Measurements from ENCODE around the gene HP. TPM values are rescaled to one million over a fixed set of nuclear protein-coding genes. Genes with fewer than 3 reads are reported as not detected.

Gene HP
- total and polyA plus RNA-seq, 4 donors = 3.5 to 83.0 (median 27.0) TPM

DNA sequence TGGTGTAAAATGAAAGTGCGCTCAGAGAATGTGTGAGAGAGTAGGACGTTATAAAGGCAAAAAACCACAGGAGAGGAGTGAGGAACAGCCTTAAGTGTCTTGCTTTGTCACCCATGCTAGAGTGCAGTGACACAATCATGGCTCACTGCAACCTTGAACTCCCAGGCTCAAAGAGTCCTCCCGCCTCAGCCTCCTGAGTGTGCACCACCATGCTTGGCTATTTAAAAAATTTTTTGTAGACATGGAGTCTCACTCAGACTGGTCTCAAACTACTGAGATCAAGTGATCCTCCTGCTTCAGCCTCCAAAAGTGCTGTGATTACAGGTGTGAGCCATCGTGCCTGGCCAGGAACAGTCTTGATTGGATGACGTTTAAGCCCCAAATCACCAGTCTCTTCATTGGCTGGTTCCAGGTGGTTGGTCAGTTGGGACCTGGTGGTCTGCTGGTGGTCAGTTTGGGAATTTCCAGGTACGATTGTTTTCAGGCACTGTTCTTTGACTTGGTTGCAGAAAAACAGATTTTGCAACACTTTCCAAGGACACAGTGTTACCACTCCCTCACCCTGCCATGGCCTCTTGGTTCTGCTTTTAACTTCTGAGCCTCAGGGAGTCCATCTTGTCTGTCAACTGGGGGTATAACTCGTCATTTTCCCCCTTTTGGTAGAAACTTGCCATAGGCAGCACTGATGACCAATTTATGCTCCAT, 24.6 kb upstream of the HP start:
- Histone ChIP-seq H3K9me3 (ENCODE audit: control insufficient read depth, low read length) (no peaks in the 10 kb centered on the region), H3K36me3 (ENCODE audit: control insufficient read depth in 1 of 2, insufficient read depth in 2 of 2, low read length in 1 of 2) (peaks cover 0 to 1% of the 10 kb centered on the region in 2 donors), H3K27ac (ENCODE audit: low read depth in 1 of 2, low read length in 2 of 2) (no peak overlapping the region), H3K4me1 (ENCODE audit: control insufficient read depth in 1 of 2, insufficient read depth in 2 of 2, low read length in 2 of 2) (no peaks in the 10 kb centered on the region), H3K4me3 (ENCODE audit: low read length in 2 of 2) (no peak overlapping the region), H3K27me3 (ENCODE audit: control insufficient read depth in 1 of 2, insufficient read depth in 2 of 2, low read length in 1 of 2) (no peaks in the 10 kb centered on the region)
- ATAC-seq (ENCODE audit: low FRiP score) (no peak), DNase-seq (no peak)
- 87 to 88% methylated on average over 7 of the region's 7 CpGs for WGBS, 2 donors
- intact Hi-C loops (cut with DNase I) = no loop called here

DNA sequence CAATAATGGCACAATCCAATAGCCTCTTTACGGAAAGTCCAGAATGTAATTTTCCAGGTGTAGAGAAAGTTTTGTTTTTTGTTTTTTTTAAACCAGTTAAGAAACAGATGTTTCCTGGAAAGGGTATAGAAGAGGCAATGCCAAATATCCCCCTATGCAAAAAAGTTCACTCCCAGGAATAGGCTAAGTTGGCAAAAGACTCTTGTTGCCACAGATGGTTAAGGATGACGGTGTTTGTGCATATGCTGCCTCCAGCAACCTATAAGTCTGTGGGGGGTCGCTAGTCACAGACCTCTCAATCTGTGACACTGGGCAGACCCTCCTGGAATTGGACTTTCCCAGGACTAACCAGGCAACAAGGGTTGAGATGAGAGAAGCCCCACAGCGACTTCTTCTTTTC, 20.9 kb upstream of the HP start:
- intact Hi-C loops (cut with DNase I) = no loop called here
- H3K4me3 ChIP-seq (ENCODE audit: low read length in 2 of 2) = no peak overlapping the region
- H3K27me3 ChIP-seq (ENCODE audit: control insufficient read depth in 1 of 2, insufficient read depth in 2 of 2, low read length in 1 of 2) = no peaks in the 10 kb centered on the region
- H3K27ac ChIP-seq (ENCODE audit: low read depth in 1 of 2, low read length in 2 of 2) = no peak overlapping the region
- H3K9me3 ChIP-seq (ENCODE audit: control insufficient read depth, low read length) = no peaks in the 10 kb centered on the region
- H3K4me1 ChIP-seq (ENCODE audit: control insufficient read depth in 1 of 2, insufficient read depth in 2 of 2, low read length in 2 of 2) = no peaks in the 10 kb centered on the region
- 74 to 85% methylated on average over 4 of the region's 4 CpGs for WGBS, 2 donors
- DNase-seq = no peak
- ATAC-seq (ENCODE audit: low FRiP score) = no peak
- H3K36me3 ChIP-seq (ENCODE audit: control insufficient read depth in 1 of 2, insufficient read depth in 2 of 2, low read length in 1 of 2) = peaks cover 0 to 1% of the 10 kb centered on the region in 2 donors

DNA sequence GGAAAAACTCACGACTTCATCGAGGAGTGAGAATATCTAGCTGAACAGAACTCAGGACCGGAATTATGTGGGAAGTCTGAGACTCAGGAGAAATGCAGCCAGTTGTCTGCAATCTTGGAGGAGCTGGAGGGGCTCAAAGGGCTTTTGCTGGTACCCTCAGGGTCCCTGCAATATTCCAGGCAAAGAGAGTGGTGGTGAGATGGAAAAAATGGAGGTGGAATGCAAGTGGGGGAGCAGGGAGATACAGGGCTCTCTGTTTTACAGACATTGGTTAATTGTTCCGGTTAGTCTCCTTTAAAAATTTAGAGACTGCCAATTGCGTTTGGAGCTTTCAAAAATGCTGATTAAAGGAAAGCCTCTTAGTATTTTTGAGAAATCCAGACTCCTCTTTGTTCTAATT, 18.2 kb upstream of the HP start:
- Histone ChIP-seq H3K27me3 (ENCODE audit: control insufficient read depth in 1 of 2, insufficient read depth in 2 of 2, low read length in 1 of 2) (no peaks in the 10 kb centered on the region), H3K9me3 (ENCODE audit: control insufficient read depth, low read length) (no peaks in the 10 kb centered on the region), H3K4me1 (ENCODE audit: control insufficient read depth in 1 of 2, insufficient read depth in 2 of 2, low read length in 2 of 2) (no peaks in the 10 kb centered on the region), H3K4me3 (ENCODE audit: low read length in 2 of 2) (no peak overlapping the region), H3K27ac (ENCODE audit: low read depth in 1 of 2, low read length in 2 of 2) (no peak overlapping the region), H3K36me3 (ENCODE audit: control insufficient read depth in 1 of 2, insufficient read depth in 2 of 2, low read length in 1 of 2) (peaks cover 0 to 1% of the 10 kb centered on the region in 2 donors)
- intact Hi-C loops (cut with DNase I) = no loop called here
- DNase-seq = no peak
- no peak for ATAC-seq (ENCODE audit: low FRiP score)
- 64 to 76% methylated on average over 5 of the region's 5 CpGs for WGBS, 2 donors

DNA sequence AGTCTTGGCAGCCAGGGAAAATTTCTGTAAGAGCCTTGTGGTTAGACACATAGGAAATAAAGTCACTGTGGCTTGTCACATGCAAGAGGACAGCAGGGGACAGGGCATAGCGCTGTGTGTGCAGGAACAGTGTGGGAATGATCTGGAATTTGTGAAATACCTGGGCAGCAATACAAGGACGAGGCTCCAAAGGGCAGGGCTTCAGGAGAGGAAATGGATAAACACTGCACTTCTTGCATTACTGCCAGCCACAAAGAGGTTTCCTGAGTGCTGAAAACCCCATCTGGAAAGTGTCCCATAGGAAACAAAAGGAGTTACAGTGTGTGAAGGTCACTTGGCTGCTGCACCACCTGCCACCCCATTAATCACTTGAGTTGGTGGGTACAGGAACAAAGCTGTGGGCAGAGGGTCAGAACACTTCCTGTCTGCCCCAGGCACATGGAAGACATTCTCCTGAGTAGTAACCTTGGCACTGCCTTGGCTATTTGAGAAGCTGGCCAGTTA, 12.1 kb upstream of the HP start:
- ATAC-seq (ENCODE audit: low FRiP score) (no peak), DNase-seq (no peak)
- Histone ChIP-seq H3K27me3 (ENCODE audit: control insufficient read depth in 1 of 2, insufficient read depth in 2 of 2, low read length in 1 of 2) (no peaks in the 10 kb centered on the region), H3K4me3 (ENCODE audit: low read length in 2 of 2) (no peak overlapping the region), H3K9me3 (ENCODE audit: control insufficient read depth, low read length) (no peaks in the 10 kb centered on the region), H3K27ac (ENCODE audit: low read depth in 1 of 2, low read length in 2 of 2) (no peak overlapping the region), H3K36me3 (ENCODE audit: control insufficient read depth in 1 of 2, insufficient read depth in 2 of 2, low read length in 1 of 2) (peaks cover 0 to 4% of the 10 kb centered on the region in 2 donors), H3K4me1 (ENCODE audit: control insufficient read depth in 1 of 2, insufficient read depth in 2 of 2, low read length in 2 of 2) (no peaks in the 10 kb centered on the region)
- WGBS, 2 donors = 53 to 59% methylated on average over 2 of the region's 2 CpGs
- intact Hi-C loops (cut with DNase I) = no loop called here

- ATAC-seq (ENCODE audit: low FRiP score) = no peak
- no peaks in the 10 kb centered on the region for H3K9me3 ChIP-seq (ENCODE audit: control insufficient read depth, low read length)
- no peak overlapping the region for H3K27ac ChIP-seq (ENCODE audit: low read depth in 1 of 2, low read length in 2 of 2)
- no peak overlapping the region for H3K4me3 ChIP-seq (ENCODE audit: low read length in 2 of 2)
- intact Hi-C loops (cut with DNase I) = no loop called here
- H3K4me1 ChIP-seq (ENCODE audit: control insufficient read depth in 1 of 2, insufficient read depth in 2 of 2, low read length in 2 of 2) = no peaks in the 10 kb centered on the region
- WGBS, 2 donors = 56 to 73% methylated on average over 3 of the region's 3 CpGs
- H3K36me3 ChIP-seq (ENCODE audit: control insufficient read depth in 1 of 2, insufficient read depth in 2 of 2, low read length in 1 of 2) = peaks cover 0 to 3% of the 10 kb centered on the region in 2 donors
- H3K27me3 ChIP-seq (ENCODE audit: control insufficient read depth in 1 of 2, insufficient read depth in 2 of 2, low read length in 1 of 2) = no peaks in the 10 kb centered on the region
- no peak for DNase-seq
Observed at GRCh38 chr16:72043058-72043457, 11.2 kb upstream of the HP start.

GRCh38 chr16:72043539-72043938, 10.8 kb upstream of the HP start:
- whole genome bisulfite sequencing, 2 donors = 92 to 96% methylated on average over 1 of the region's 1 CpG
- peaks cover 0 to 2% of the 10 kb centered on the region in 2 donors for H3K36me3 ChIP-seq (ENCODE audit: control insufficient read depth in 1 of 2, insufficient read depth in 2 of 2, low read length in 1 of 2)
- DNase-seq = no peak

DNA sequence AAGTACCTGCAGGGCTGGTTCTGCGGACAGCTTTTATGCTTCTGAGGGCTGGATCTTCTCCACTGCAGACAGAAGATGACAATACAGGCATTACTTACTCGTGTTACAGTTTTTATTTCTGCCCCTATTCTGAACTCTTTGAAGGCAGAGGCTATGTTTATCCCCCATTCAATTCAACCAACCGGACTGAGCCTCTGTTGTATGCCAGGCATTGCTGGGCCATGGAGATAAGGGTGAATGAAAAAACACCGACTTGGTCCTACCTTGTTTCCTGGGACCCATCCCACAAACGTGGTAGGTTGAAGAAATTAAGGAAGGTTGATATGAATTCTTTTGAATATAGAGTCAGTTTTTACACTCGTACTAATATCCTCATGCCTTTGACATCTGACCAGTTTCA, 10.0 kb upstream of the HP start:
- Histone ChIP-seq H3K9me3 (ENCODE audit: control insufficient read depth, low read length) (no peaks in the 10 kb centered on the region), H3K36me3 (ENCODE audit: control insufficient read depth in 1 of 2, insufficient read depth in 2 of 2, low read length in 1 of 2) (peaks cover 0 to 2% of the 10 kb centered on the region in 2 donors), H3K27ac (ENCODE audit: low read depth in 1 of 2, low read length in 2 of 2) (no peak overlapping the region), H3K4me1 (ENCODE audit: control insufficient read depth in 1 of 2, insufficient read depth in 2 of 2, low read length in 2 of 2) (no peaks in the 10 kb centered on the region), H3K27me3 (ENCODE audit: control insufficient read depth in 1 of 2, insufficient read depth in 2 of 2, low read length in 1 of 2) (no peaks in the 10 kb centered on the region), H3K4me3 (ENCODE audit: low read length in 2 of 2) (no peak overlapping the region)
- intact Hi-C loops (cut with DNase I) = no loop called here
- WGBS, 2 donors = 67 to 76% methylated on average over 6 of the region's 6 CpGs
- no peak for ATAC-seq (ENCODE audit: low FRiP score)
- DNase-seq = no peak

More at GRCh38 chr16:72043539-72043938, 10.8 kb upstream of the HP start:
- H3K9me3 ChIP-seq (ENCODE audit: control insufficient read depth, low read length) = no peaks in the 10 kb centered on the region
- H3K27me3 ChIP-seq (ENCODE audit: control insufficient read depth in 1 of 2, insufficient read depth in 2 of 2, low read length in 1 of 2) = no peaks in the 10 kb centered on the region
- no peak overlapping the region for H3K4me3 ChIP-seq (ENCODE audit: low read length in 2 of 2)
- no peak overlapping the region for H3K27ac ChIP-seq (ENCODE audit: low read depth in 1 of 2, low read length in 2 of 2)
- intact Hi-C loops (cut with DNase I) = no loop called here
- no peaks in the 10 kb centered on the region for H3K4me1 ChIP-seq (ENCODE audit: control insufficient read depth in 1 of 2, insufficient read depth in 2 of 2, low read length in 2 of 2)
- ATAC-seq (ENCODE audit: low FRiP score) = no peak

GRCh38 chr16:72044825-72045359, 9.4 kb upstream of the HP start:
- no peaks in the 10 kb centered on the region for H3K4me1 ChIP-seq (ENCODE audit: control insufficient read depth in 1 of 2, insufficient read depth in 2 of 2, low read length in 2 of 2)
- intact Hi-C loops (cut with DNase I) = no loop called here
- H3K27ac ChIP-seq (ENCODE audit: low read depth in 1 of 2, low read length in 2 of 2) = no peak overlapping the region
- no peak for ATAC-seq (ENCODE audit: low FRiP score)
- H3K36me3 ChIP-seq (ENCODE audit: control insufficient read depth in 1 of 2, insufficient read depth in 2 of 2, low read length in 1 of 2) = peaks cover 0 to 2% of the 10 kb centered on the region in 2 donors
- no peaks in the 10 kb centered on the region for H3K27me3 ChIP-seq (ENCODE audit: control insufficient read depth in 1 of 2, insufficient read depth in 2 of 2, low read length in 1 of 2)
- no peak for DNase-seq
- no peaks in the 10 kb centered on the region for H3K9me3 ChIP-seq (ENCODE audit: control insufficient read depth, low read length)
- no peak overlapping the region for H3K4me3 ChIP-seq (ENCODE audit: low read length in 2 of 2)
- 61 to 72% methylated on average over 2 of the region's 2 CpGs for WGBS, 2 donors

- intact Hi-C loops (cut with DNase I) = no loop called here
- no peaks in the 10 kb centered on the region for H3K27me3 ChIP-seq (ENCODE audit: control insufficient read depth in 1 of 2, insufficient read depth in 2 of 2, low read length in 1 of 2)
- no peaks in the 10 kb centered on the region for H3K4me1 ChIP-seq (ENCODE audit: control insufficient read depth in 1 of 2, insufficient read depth in 2 of 2, low read length in 2 of 2)
- ATAC-seq (ENCODE audit: low FRiP score) (no peak), DNase-seq (no peak)
- no peak overlapping the region for H3K4me3 ChIP-seq (ENCODE audit: low read length in 2 of 2)
- H3K36me3 ChIP-seq (ENCODE audit: control insufficient read depth in 1 of 2, insufficient read depth in 2 of 2, low read length in 1 of 2) = no peaks in the 10 kb centered on the region
- H3K9me3 ChIP-seq (ENCODE audit: control insufficient read depth, low read length) = no peaks in the 10 kb centered on the region
- no peak overlapping the region for H3K27ac ChIP-seq (ENCODE audit: low read depth in 1 of 2, low read length in 2 of 2)
Observed at GRCh38 chr16:72049110-72049509, 5.2 kb upstream of the HP start.

All from aorta (tissue), 5 donors.